ENCODE data around the gene ZNF814.
A peak's percentile ranks its signal among the peaks of the same experiment; 100 is the strongest.
"Not testable (repeated sequence)": the region's sequence is repeated elsewhere in the genome, so short reads cannot be mapped to it uniquely, and the experiment has no call there.

ZNF814 gene

GRCh38 chr19:57816652-57817051, 72.2 kb downstream of the ZNF814 start:
- no peak for DNase-seq (ENCODE audit: low spot score)

- no peak for DNase-seq (ENCODE audit: low spot score)
These were observed 73.4 kb downstream of the ZNF814 start for GRCh38 chr19:57815247-57816075.

- peak; percentile 81 for DNase-seq (ENCODE audit: low spot score)
These were observed 74.2 kb downstream of the ZNF814 start, which contains the start of gene ZNF552 for GRCh38 chr19:57814505-57815246. ZNF552 (minus strand) TSS chr19:57814913; CDS start chr19:57814743, 170 bp downstream.

- no peak for DNase-seq (ENCODE audit: low spot score)
These were observed 74.8 kb downstream of the ZNF814 start for GRCh38 chr19:57813919-57814504.

- DNase-seq (ENCODE audit: low spot score) = not testable (repeated sequence)
These were observed 75.6 kb downstream of the ZNF814 start for GRCh38 chr19:57812975-57813820.

GRCh38 chr19:57812226-57812625, 76.6 kb downstream of the ZNF814 start:
- no peak for DNase-seq (ENCODE audit: low spot score)

- not testable (repeated sequence) for DNase-seq (ENCODE audit: low spot score)
These were observed 78.2 kb downstream of the ZNF814 start for GRCh38 chr19:57810410-57811295.

- DNase-seq (ENCODE audit: low spot score) = no peak
These were observed 81.3 kb downstream of the ZNF814 start for GRCh38 chr19:57807541-57807940.

GRCh38 chr19:57803594-57804325, 85.1 kb downstream of the ZNF814 start:
- peak; percentile 49 for DNase-seq (ENCODE audit: low spot score)

GRCh38 chr19:57803265-57803593, 85.6 kb downstream of the ZNF814 start:
- DNase-seq (ENCODE audit: low spot score) = no peak

- no peak for DNase-seq (ENCODE audit: low spot score)
These were observed 86.6 kb downstream of the ZNF814 start for GRCh38 chr19:57802269-57802668.

GRCh38 chr19:57800696-57801095, 88.1 kb downstream of the ZNF814 start:
- DNase-seq (ENCODE audit: low spot score) = no peak

All from iPS-NIHi11 (cell line).